ENCODE measurements around the gene KDM4F. TPM values are rescaled to one million over a fixed set of nuclear protein-coding genes. Genes with fewer than 3 reads are reported as not detected.

KDM4F gene
- total and polyA plus RNA-seq, 2 experiments from 2014 or later, result not detected

GRCh38 chr11:95065336-95065735 lies 16.1 kb downstream of the KDM4F start:
- Histone ChIP-seq H3K36me3 (no peaks in the 10 kb centered on the region), H3K27ac (no peak overlapping the region), H3K4me1 (ENCODE audit: low read depth) (peaks cover 13% of the 10 kb centered on the region), H3K9me3 (ENCODE audit: low read depth) (no peaks in the 10 kb centered on the region), H3K27me3 (peaks cover 17% of the 10 kb centered on the region), H3K4me3 (no peak overlapping the region)
- no peak for TF ChIP-seq CTCF (IDR thresholded peaks at IDR 0.05; ENCODE audit: low read depth, low read length)
- DNase-seq (ENCODE audit: low read depth in 1 of 2, low spot score in 1 of 2), result no peak

DNA sequence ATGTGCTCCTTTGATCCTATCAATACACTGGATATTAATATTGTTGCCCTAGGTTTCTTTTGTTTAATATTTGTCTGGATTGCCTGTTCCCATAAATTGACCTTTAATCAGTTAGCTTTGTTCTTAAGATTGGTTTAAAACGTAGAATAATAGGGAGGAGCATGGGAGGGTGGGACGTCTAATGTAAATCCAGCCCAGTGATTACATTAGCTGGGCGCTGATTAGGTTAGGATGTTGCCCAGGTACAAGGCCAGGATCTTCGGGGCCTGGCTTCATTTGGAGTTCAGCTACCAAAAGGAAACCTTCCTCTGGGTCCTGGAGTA lies 17.5 kb downstream of the KDM4F start, which contains the start of gene SRSF8:
TSS of gene SRSF8 (plus strand) at position 204 of the 323 bp plus-strand sequence. CDS start 308 bp downstream, outside the sequence.
- Histone ChIP-seq H3K9me3 (ENCODE audit: low read depth) (no peaks in the 10 kb centered on the region), H3K27ac (peak within 1 kb of the TSS; percentile 90), H3K4me3 (peak within 1 kb of the TSS; percentile 70), H3K4me1 (ENCODE audit: low read depth) (peaks cover 13% of the 10 kb centered on the region), H3K36me3 (no peaks in the 10 kb centered on the region), H3K27me3 (peaks cover 6% of the 10 kb centered on the region)
- DNase-seq (ENCODE audit: low read depth in 1 of 2, low spot score in 1 of 2), result no peak
- TF ChIP-seq CTCF (IDR thresholded peaks at IDR 0.05; ENCODE audit: low read depth, low read length), result no peak

DNA sequence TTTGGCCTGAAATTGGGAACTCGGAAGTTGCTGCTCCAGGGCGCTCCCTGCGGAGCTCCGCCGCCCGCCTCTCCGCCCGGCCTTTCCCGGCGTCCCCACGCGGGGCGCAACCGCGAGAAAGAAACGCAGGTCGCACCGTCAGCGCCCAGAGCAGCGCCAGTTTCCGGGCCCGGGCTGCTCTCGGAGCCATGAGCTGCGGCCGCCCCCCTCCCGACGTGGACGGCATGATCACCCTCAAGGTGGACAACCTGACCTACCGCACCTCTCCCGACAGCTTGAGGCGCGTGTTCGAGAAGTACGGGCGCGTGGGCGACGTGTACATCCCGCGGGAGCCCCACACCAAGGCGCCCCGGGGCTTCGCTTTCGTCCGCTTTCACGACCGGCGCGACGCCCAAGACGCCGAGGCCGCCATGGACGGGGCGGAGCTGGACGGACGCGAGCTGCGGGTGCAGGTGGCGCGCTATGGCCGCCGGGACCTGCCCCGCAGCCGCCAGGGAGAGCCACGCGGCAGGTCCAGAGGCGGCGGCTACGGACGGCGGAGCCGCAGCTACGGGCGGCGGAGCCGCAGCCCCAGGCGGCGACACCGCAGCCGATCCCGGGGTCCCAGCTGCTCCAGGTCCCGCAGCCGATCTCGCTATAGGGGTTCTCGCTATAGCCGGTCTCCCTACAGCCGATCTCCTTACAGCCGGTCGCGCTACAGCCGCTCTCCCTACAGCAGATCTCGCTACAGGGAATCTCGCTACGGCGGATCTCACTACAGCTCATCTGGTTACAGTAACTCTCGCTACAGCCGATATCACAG lies 18.0 kb downstream of the KDM4F start:
- TF ChIP-seq CTCF (IDR thresholded peaks at IDR 0.05; ENCODE audit: low read depth, low read length), result peak; percentile 59
- peaks cover 13% of the 10 kb centered on the region for H3K4me1 ChIP-seq (ENCODE audit: low read depth)
- H3K27ac ChIP-seq, result peak overlapping the region; percentile 90
- H3K27me3 ChIP-seq, result peaks cover 3% of the 10 kb centered on the region
- H3K4me3 ChIP-seq, result peak overlapping the region; percentile 70
- no peaks in the 10 kb centered on the region for H3K36me3 ChIP-seq
- no peaks in the 10 kb centered on the region for H3K9me3 ChIP-seq (ENCODE audit: low read depth)
- peak; percentile 84 for DNase-seq (ENCODE audit: low read depth in 1 of 2, low spot score in 1 of 2)

DNA sequence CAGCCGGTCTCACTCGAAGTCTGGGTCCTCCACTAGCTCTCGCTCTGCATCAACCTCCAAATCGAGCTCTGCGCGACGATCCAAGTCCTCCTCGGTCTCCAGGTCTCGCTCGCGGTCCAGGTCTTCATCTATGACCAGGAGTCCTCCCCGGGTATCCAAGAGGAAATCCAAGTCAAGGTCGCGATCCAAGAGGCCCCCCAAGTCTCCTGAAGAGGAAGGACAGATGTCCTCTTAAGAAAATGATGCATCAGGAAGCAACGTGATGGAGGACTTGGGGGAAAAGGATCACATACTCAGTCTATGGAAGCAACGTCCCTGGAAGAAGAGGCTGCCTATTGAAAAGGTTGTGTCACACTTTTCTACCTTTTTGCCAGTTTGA lies 18.6 kb downstream of the KDM4F start:
- Histone ChIP-seq H3K36me3 (no peaks in the 10 kb centered on the region), H3K4me1 (ENCODE audit: low read depth) (peaks cover 13% of the 10 kb centered on the region), H3K27ac (peak overlapping the region; percentile 90)

GRCh38 chr11:95068549-95068948 lies 19.3 kb downstream of the KDM4F start:
- no peak overlapping the region for H3K27ac ChIP-seq
- no peaks in the 10 kb centered on the region for H3K9me3 ChIP-seq (ENCODE audit: low read depth)
- no peaks in the 10 kb centered on the region for H3K36me3 ChIP-seq
- peak; percentile 86 to 96 for DNase-seq (ENCODE audit: low read depth in 1 of 2, low spot score in 1 of 2)
- H3K4me1 ChIP-seq (ENCODE audit: low read depth), result peaks cover 13% of the 10 kb centered on the region
- no peak for TF ChIP-seq CTCF (IDR thresholded peaks at IDR 0.05; ENCODE audit: low read depth, low read length)
- peak overlapping the region; percentile 70 for H3K4me3 ChIP-seq
- H3K27me3 ChIP-seq, result no peaks in the 10 kb centered on the region

More for the DNA sequence above, 18.6 kb downstream of the KDM4F start:
- Histone ChIP-seq H3K9me3 (ENCODE audit: low read depth) (no peaks in the 10 kb centered on the region), H3K27me3 (no peaks in the 10 kb centered on the region), H3K4me3 (peak overlapping the region; percentile 70)
- no peak for DNase-seq (ENCODE audit: low read depth in 1 of 2, low spot score in 1 of 2)
- no peak for TF ChIP-seq CTCF (IDR thresholded peaks at IDR 0.05; ENCODE audit: low read depth, low read length)
